Cardiac muscle cell (in vitro differentiated cells and primary cell): Measurements from ENCODE around the gene ERO1B. TPM values are rescaled to one million over a fixed set of nuclear protein-coding genes. Genes with fewer than 3 reads are reported as not detected.

ENCODE experiments used
- DNase-seq, 2 donors: peaks; one replicate each; pipeline versions ENCODE4 v3.0.0 to v3.0.0-alpha.2; 2010 to 2017; ENCODE audit warnings: low read depth in 1 of 2, low spot score in 1 of 2
- H3K27ac ChIP-seq: fragments of 200-600 bp; sonication (generic); 2 replicates; pipeline ENCODE4 v1.5.1; 2016
- H3K27me3 ChIP-seq: fragments of 200-600 bp; sonication (generic); 2 replicates; pipeline ENCODE4 v1.6.0; 2016; ENCODE audit warnings: control low read depth
- H3K36me3 ChIP-seq: fragments of 200-600 bp; sonication (generic); 2 replicates; pipeline ENCODE4 v1.5.1; 2016; ENCODE audit warnings: control low read depth
- H3K4me1 ChIP-seq: fragments of 200-600 bp; sonication (generic); 2 replicates; pipeline ENCODE4 v1.8.1; 2017; ENCODE audit warnings: low read depth, mild to moderate bottlenecking, mixed run types
- H3K4me3 ChIP-seq: fragments of 200-600 bp; sonication (generic); 2 replicates; pipeline ENCODE4 v1.5.1; 2016; ENCODE audit warnings: mild to moderate bottlenecking
- H3K9me3 ChIP-seq: fragments of 200-600 bp; sonication (generic); 2 replicates; pipeline ENCODE4 v1.5.1; 2017; ENCODE audit warnings: low read depth, mild to moderate bottlenecking, control low read depth
- CTCF ChIP-seq: IDR thresholded peaks from 2 replicates; pipeline ENCODE4 v1.5.1; 2012; ENCODE audit warnings: low read depth, mild to moderate bottlenecking, low read length
- polyA plus RNA-seq: library from polyadenylated mRNA; unstranded; fragments of >200 nt; fragmentation: Nextera tagmentation; extraction: Ambion mirVana; gene quantifications from 2 replicates; pipeline ENCODE4 v1.2.1, GENCODE V29; 2016
- total RNA-seq: library from RNA; depleted of rRNA; stranded (reverse); fragments of >200 nt; gene quantifications from 2 replicates; pipeline ENCODE4 v1.2.3, GENCODE V29; 2016

The ERO1B gene
- total and polyA plus RNA-seq, 2 experiments from 2014 or later, result 2.2 to 2.7 TPM

GRCh38 chr1:236220473-236220872 lies 61.3 kb downstream of the ERO1B start:
- no peak for DNase-seq
- no peak overlapping the region for H3K4me3 ChIP-seq
- H3K9me3 ChIP-seq, result no peaks in the 10 kb centered on the region
- no peak for TF ChIP-seq CTCF
- no peaks in the 10 kb centered on the region for H3K4me1 ChIP-seq
- H3K27ac ChIP-seq, result no peak overlapping the region
- no peaks in the 10 kb centered on the region for H3K27me3 ChIP-seq
- H3K36me3 ChIP-seq, result no peaks in the 10 kb centered on the region

GRCh38 chr1:236214761-236215160 lies 67.0 kb downstream of the ERO1B start:
- Histone ChIP-seq H3K27me3 (no peaks in the 10 kb centered on the region), H3K4me3 (no peak overlapping the region), H3K36me3 (no peaks in the 10 kb centered on the region), H3K27ac (no peak overlapping the region), H3K4me1 (no peaks in the 10 kb centered on the region), H3K9me3 (no peaks in the 10 kb centered on the region)
- TF ChIP-seq CTCF, result no peak
- no peak for DNase-seq

- no peak for TF ChIP-seq CTCF
- DNase-seq, result no peak
- no peaks in the 10 kb centered on the region for H3K36me3 ChIP-seq
Measured at GRCh38 chr1:236213534-236213933, 68.2 kb downstream of the ERO1B start.

GRCh38 chr1:236211815-236212214 lies 69.9 kb downstream of the ERO1B start:
- Histone ChIP-seq H3K4me3 (no peak overlapping the region), H3K9me3 (no peaks in the 10 kb centered on the region), H3K27me3 (no peaks in the 10 kb centered on the region), H3K4me1 (peaks cover 4% of the 10 kb centered on the region), H3K27ac (no peak overlapping the region), H3K36me3 (no peaks in the 10 kb centered on the region)
- DNase-seq, result no peak
- no peak for TF ChIP-seq CTCF

More at GRCh38 chr1:236213534-236213933, 68.2 kb downstream of the ERO1B start:
- H3K9me3 ChIP-seq, result no peaks in the 10 kb centered on the region
- H3K4me1 ChIP-seq, result no peaks in the 10 kb centered on the region
- no peaks in the 10 kb centered on the region for H3K27me3 ChIP-seq
- H3K4me3 ChIP-seq, result no peak overlapping the region
- no peak overlapping the region for H3K27ac ChIP-seq

- no peaks in the 10 kb centered on the region for H3K36me3 ChIP-seq
- TF ChIP-seq CTCF, result no peak
- peaks cover 9% of the 10 kb centered on the region for H3K4me1 ChIP-seq
- no peak for DNase-seq
- H3K9me3 ChIP-seq, result no peaks in the 10 kb centered on the region
- no peaks in the 10 kb centered on the region for H3K27me3 ChIP-seq
- no peak overlapping the region for H3K27ac ChIP-seq
- no peak overlapping the region for H3K4me3 ChIP-seq
Measured at GRCh38 chr1:236209713-236210112, 72.0 kb downstream of the ERO1B start.

GRCh38 chr1:236209185-236209584 lies 72.6 kb downstream of the ERO1B start:
- H3K27ac ChIP-seq, result no peak overlapping the region
- no peaks in the 10 kb centered on the region for H3K27me3 ChIP-seq
- no peaks in the 10 kb centered on the region for H3K9me3 ChIP-seq
- no peak for DNase-seq
- no peak for TF ChIP-seq CTCF
- no peaks in the 10 kb centered on the region for H3K36me3 ChIP-seq
- peaks cover 9% of the 10 kb centered on the region for H3K4me1 ChIP-seq
- no peak overlapping the region for H3K4me3 ChIP-seq
